Fibroblast of pulmonary artery (primary cell): Measurements from ENCODE around the gene NRXN3.

Experiments used
- DNase-seq: peaks from one replicate; pipeline ENCODE4 v3.0.0-alpha.2; 2010; ENCODE audit warnings: low read depth
- H3K4me3 ChIP-seq: replicated peaks from 2 replicates; pipeline ENCODE4 v1.5.1; 2011; ENCODE audit warnings: low read depth, mild to moderate bottlenecking, control low read depth, low read length, moderate library complexity
- TF ChIP-seq, protein P1 (sequence below): IDR thresholded peaks from 2 replicates; pipeline ENCODE4 v1.5.1; 2011; ENCODE audit warnings: mild to moderate bottlenecking, control low read depth, low read length, inconsistent platforms; ENCODE audit errors: missing control alignments

Gene NRXN3

GRCh38 chr14:78605025-78605762 is 435.0 kb downstream of the NRXN3 start:
- TF ChIP-seq, protein P1, sequence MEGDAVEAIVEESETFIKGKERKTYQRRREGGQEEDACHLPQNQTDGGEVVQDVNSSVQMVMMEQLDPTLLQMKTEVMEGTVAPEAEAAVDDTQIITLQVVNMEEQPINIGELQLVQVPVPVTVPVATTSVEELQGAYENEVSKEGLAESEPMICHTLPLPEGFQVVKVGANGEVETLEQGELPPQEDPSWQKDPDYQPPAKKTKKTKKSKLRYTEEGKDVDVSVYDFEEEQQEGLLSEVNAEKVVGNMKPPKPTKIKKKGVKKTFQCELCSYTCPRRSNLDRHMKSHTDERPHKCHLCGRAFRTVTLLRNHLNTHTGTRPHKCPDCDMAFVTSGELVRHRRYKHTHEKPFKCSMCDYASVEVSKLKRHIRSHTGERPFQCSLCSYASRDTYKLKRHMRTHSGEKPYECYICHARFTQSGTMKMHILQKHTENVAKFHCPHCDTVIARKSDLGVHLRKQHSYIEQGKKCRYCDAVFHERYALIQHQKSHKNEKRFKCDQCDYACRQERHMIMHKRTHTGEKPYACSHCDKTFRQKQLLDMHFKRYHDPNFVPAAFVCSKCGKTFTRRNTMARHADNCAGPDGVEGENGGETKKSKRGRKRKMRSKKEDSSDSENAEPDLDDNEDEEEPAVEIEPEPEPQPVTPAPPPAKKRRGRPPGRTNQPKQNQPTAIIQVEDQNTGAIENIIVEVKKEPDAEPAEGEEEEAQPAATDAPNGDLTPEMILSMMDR: no peak
- DNase-seq: no peak
- no peak overlapping the region for H3K4me3 ChIP-seq

DNA sequence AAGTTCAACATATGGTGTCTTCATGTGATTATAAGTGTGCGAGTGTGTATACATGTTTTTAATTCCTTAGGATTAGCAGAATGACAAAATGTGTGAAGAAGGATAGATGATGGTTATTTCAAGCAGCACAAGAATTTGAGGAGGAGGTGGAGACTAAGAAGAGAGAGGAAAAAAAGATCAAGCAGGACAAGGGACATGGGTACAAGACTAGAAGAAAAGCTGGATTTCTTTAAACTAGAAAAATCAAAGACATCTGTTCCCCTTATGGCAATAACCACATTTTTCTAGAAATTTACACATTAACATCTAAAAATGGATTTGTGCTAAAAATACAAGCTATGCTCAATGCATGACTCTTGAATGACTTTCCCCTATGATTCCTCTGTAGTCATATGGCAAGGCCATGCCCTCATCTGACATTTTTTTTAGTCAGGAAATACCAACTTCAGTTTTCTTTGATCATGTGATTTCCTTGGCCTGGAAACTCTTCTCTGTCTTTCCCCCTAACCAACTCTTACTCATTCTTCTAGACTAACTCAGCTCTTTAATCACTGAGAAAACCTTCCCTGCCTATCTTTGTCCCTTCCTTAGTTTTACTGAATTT is 435.8 kb downstream of the NRXN3 start:
- no peak overlapping the region for H3K4me3 ChIP-seq
- TF ChIP-seq, protein P1: no peak
- peak; percentile 53 for DNase-seq

- TF ChIP-seq, protein P1: no peak
- no peak overlapping the region for H3K4me3 ChIP-seq
- no peak for DNase-seq
These were observed 439.0 kb downstream of the NRXN3 start for GRCh38 chr14:78608998-78609787.

DNA sequence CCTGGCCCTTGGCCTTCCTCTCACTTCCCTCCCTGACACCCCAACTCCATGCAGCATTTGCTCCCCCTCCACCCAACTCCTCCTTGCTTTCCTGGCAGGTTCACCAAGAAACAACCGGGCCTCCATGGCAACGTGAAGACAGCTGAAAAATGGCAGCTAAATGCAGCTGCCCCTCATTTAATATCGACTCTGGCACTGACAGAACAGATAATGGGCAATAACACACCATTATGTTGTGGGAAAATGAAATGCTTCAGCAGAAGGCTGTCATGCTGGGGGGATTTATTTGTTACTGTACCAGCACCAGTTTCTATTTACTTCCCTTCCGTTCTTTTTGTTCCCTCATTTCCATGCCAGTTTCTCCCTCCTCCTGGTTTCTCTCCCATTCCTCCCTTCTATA is 440.8 kb downstream of the NRXN3 start:
- no peak overlapping the region for H3K4me3 ChIP-seq
- no peak for DNase-seq
- TF ChIP-seq, protein P1: no peak

- TF ChIP-seq, protein P1: no peak
- DNase-seq: no peak
- no peak overlapping the region for H3K4me3 ChIP-seq
These were observed 441.8 kb downstream of the NRXN3 start for GRCh38 chr14:78611796-78612571.

DNA sequence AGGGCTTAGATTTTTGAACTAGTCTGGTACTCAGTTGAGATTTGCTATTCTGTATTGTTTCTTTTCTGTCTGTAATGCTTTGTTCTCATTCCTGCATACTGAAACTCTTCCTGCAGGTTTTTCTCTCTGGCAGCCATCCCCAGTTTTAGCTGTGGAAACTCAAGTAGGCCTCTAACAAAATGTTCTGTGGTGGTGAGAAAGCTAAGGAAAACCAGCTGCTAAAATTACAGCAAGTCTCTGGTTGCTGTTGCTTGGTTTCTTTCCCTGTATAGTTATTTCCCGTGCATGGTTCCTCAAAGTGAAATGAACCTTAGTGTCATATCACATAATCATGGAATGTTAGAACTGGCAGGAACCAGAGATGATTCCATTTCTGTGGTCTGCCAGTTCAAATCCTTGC is 442.5 kb downstream of the NRXN3 start:
- DNase-seq: no peak
- no peak overlapping the region for H3K4me3 ChIP-seq
- TF ChIP-seq, protein P1: no peak
